Activated naive CD4-positive, alpha-beta T cell treated with anti-CD3 and anti-CD28 coated beads, Interleukin-2, amount 50 U/mL, for 16 hours (primary cell): Measurements from ENCODE around the gene AMZ2.
"Not testable (repeated sequence)": the region's sequence is repeated elsewhere in the genome, so short reads cannot be mapped to it uniquely, and the experiment has no call there.

Experiments used
- DNase-seq: peaks from one replicate; pipeline ENCODE4 v3.0.0-alpha.2; 2020

The AMZ2 gene

GRCh38 chr17:68220786-68221185, 27.1 kb upstream of the AMZ2 start:
- DNase-seq = not testable (repeated sequence)

DNA sequence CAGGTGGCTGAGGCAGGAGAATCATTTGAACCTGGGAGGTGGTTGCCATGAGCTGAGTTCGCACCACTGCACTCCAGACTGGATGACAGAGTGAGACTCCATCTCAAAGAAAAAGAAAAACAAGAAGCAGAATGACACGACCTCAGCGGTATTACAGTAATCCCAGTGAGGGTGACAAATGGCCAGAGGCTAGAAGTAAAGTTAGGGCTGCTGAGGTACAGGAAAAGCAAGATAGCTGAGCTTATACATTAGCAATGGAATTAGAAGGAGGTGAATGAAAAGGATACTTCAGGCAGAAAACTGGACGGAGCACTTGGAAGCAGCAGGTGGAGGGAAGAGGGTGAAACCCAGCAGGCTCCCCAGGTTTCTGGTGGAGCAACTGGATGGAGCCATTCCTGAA, 26.1 kb upstream of the AMZ2 start:
- DNase-seq = no peak

DNA sequence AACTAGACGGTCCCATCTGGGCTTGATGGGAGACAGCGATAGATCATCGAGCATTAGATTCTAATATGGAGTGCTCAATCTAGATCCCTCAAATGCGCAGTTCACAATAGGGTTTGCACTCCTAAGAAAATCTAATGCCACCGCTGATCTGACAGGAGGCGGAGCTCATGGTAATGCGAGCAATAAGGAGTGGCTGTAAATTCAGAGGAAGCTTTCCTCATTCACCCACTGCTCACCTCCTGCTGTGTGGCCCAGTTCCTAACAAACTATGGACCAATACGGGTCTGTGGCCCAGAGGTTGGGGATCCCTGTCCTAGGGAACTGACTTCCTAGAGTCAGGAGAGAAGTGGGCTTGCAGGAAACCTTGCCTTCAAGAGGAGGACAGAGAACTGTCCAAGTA, 25.2 kb upstream of the AMZ2 start:
- no peak for DNase-seq

- DNase-seq = not testable (repeated sequence)
Measured at GRCh38 chr17:68225055-68225454, 22.8 kb upstream of the AMZ2 start.

- not testable (repeated sequence) for DNase-seq
Measured at GRCh38 chr17:68228039-68228680, 19.7 kb upstream of the AMZ2 start.

DNA sequence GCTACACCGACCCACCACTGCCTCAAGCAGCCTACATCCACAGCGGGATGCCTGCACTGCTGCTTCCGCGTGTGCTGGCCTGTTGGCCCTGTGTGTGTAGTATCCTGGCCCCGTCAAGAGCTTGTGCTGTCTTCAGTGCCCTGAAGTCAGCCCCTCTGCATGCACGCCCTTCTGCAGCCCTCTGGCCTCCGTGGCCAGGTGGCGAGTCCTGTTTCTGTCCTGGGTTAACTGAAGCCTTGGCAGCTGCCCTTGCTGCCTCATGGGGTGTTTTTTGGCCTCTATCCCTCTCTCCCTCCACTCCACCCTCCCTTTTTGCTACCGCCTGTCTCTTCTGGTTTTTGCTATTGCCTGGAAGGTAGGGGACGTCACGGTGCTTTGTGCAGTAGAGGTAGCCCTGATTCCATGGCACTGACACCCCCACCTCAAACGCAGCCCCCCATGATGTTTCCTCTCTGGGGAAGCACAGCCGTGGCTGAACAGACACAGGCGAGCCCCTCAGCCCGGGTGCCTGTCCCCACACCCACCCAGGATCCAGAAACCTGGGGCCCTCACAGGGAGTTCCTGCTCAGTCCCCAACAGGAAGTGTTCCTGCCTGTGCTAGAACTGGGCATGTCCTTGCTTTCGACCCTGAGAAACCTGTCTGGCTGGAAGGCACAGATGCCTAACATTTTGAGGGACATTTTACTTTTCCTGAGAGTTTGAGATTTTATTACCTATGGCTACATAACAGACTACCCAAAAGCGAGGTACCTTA, 18.8 kb upstream of the AMZ2 start:
- DNase-seq = no peak

- no peak for DNase-seq
Measured at GRCh38 chr17:68229619-68230018, 18.2 kb upstream of the AMZ2 start.

GRCh38 chr17:68231131-68231530, 16.7 kb upstream of the AMZ2 start:
- DNase-seq = not testable (repeated sequence)

DNA sequence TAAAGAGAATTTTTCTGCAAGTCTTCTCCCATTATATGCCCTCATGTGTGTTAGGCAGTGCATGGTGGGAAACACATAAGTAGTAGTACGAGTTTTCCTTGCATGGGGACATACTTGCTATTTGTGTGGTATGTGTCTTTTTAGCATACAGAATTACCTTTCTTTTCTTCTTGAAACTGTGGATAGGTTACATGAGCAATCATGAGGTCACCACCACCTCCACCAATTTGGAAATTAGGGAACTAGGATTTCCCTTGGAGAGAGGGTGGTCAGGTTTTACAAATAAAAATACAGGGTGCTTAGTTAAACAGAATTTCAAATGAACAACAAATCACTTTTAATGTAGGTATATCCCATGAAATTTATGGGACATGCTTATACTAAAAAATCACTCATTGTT, 16.3 kb upstream of the AMZ2 start:
- DNase-seq = no peak

DNA sequence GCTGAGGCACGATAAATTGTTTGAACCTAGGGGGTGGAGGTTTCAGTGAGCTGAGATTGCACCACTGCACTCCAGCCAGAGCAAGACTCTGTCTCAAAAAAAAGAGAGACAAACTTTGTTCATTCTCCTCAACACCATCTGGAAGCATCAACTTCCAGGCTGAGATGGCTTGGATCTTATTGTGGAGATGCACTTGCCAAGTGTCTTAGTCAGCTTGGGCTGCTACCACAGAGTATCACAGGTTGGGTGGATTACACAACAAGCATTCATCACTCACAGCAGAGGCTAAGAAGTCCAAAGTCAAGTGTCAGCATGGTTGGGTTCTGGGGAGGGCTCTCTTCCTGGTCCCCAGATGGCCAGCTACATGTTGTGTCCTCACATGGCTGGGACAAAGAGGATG, 15.1 kb upstream of the AMZ2 start:
- not testable (repeated sequence) for DNase-seq

- not testable (repeated sequence) for DNase-seq
Measured at GRCh38 chr17:68234726-68235335, 13.0 kb upstream of the AMZ2 start.

DNA sequence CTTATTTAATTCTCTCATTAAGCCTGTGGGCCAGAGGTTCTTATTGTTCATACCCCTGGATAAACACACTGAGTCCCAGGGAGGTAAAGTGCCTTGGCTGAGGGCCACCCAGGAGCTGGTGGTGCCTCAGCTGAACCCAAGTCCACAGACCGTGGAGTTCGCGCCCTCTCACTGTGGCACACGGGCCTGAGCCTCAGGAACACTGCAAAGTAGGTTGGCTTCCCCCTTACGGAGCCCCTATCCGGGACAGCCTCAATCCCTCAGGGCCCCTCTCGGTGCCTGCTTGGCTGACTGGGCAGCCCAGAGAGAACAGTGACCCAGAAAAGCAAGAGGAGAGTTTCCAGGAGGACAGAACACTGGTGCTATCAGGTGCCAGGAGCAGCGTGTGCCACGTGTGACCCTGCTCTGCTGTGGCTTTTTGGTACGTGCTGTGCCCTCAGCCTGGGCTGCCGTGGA, 12.5 kb upstream of the AMZ2 start:
- DNase-seq = not testable (repeated sequence)

GRCh38 chr17:68237369-68238163, 10.3 kb upstream of the AMZ2 start:
- peak; percentile 40 for DNase-seq

DNA sequence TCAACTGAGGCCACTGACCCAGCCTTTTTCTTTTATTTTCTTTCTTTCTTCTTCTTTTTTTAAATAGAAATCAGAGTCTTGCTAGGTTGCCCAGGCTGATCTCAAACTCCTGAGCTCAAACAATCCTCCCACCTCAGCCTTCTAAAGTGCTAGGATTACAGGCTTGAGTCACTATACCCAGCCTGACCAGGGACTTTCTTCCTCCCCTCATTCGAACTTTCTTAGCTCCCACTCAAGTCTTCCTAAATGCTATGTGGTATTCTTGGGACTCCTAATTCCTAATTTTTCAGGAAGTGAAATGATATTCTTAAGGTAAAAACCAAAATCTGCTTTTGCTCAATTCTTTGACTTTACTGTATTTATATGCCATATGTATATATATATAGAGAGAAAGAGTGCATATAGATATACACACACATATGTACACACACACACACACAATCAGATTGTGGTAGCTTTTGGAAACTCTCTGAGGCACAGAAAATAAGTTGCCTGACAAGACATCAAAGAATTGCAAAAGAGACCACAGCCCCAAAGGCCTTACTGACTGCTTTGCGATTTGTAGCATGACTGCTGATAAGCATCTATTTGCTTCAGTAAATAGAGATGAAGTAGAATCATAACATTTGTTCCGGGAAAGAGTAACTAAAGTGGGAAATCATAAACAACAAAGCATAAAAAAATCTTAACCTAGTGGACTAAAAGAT, 9.5 kb upstream of the AMZ2 start:
- DNase-seq = no peak

DNA sequence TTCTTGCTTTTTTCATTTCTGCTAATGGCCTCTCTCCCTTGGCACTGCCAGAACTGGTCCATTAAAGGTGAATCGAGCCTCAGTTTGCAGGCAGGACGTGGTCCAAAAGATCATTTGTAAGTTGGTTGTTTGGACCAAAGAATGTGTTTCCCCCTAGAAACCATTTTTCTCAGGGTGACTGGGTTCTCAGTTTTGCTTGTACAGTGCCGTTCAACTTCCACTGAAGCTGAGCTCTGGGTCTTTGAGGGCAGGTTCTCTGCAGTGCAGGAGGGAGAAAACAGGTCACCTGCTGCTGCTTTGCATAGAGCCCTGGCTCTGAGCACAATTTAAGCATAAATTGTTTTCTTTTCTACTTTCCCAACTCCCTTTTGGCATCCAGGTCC, 9.0 kb upstream of the AMZ2 start:
- DNase-seq = no peak

DNA sequence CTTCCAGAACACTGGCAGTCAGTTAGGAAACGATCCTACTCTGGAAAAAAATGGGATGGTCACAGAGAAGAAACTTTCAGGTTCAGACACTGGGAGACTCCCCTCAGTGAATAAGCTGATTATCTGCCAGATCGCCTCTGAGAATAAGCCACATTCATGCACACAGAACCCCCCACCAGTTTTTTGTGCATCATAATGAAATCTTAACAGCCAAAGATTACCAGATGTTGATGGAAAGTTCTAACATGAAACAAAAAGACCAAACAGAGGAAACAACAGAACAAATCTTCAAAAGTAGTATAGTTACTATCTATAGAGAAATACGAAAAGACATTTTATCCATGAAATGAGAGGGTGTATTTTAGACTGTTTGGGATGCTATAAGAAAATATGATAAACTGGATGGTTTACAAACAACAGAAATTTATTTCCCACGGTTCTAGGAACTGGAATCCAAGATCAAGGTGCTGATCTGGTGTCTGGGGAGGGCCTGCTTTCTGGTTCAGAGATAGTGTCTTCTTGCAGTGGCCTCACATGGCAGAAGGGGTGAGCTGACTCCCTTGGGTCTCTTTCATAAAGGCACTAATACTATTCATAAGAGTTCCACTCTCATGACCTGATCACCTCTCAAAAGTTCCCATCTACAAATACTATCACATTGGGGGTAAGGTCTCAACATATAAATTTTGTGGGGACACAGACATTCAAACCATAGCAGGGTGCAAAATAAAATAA, 8.0 kb upstream of the AMZ2 start:
- no peak for DNase-seq

DNA sequence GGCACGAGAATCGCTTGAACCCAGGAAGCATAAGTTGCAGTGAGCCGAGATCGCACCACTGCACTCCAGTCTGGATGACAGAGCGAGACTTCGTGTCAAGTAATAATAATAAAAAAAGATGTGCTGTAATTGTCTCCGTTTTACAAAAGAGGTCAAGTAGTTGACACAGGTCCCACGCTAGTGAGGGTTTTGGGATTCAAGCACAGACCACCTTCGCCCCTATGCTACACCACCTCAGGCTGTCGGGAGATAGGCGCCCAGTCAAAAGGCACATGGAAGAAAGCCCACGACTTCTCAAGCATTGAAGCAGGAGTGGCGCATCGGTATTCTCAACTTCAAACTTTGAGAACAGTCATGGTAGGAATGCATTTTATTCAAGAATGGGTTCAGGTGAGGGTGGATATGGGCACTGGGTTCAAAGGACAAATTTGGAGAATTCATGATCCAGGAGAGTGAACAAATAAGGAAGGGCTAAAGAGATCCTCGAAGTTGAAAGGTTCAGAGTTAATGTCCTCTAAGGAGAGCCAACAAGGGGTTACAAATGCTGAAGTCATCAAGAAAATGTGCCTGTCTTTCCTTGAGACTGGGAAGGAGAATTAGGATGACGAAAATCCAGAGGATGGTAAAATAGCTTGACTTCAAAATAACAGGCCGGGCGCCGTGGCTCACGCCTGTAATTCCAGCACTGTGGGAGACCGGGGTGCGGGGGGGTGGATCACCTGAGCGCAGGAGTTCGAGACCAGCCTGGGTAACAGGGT, 1.4 kb upstream of the AMZ2 start:
- no peak for DNase-seq

GRCh38 chr17:68248199-68248825, 469 bp downstream of the AMZ2 start:
- DNase-seq = no peak

DNA sequence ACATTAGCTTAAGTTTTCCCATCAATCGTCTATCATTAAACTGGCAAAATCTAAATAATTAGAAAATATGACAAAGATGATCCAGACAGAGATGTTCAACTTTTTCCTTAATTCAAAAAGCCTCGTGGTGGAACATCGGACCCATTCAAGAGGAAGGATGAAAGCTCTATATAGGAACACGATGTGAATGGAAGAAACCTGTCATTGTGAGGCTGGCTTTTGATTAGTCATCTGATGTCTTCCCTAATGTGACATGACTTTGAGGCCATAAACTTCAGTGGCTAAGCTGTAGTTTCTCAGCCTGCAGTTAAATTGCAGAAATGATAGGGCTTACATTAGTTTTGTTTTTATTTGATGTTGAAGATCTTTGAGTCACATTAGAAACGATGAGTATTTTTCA, 1.0 kb downstream of the AMZ2 start:
- DNase-seq = no peak

GRCh38 chr17:68249354-68249765, 1.5 kb downstream of the AMZ2 start:
- DNase-seq = no peak

DNA sequence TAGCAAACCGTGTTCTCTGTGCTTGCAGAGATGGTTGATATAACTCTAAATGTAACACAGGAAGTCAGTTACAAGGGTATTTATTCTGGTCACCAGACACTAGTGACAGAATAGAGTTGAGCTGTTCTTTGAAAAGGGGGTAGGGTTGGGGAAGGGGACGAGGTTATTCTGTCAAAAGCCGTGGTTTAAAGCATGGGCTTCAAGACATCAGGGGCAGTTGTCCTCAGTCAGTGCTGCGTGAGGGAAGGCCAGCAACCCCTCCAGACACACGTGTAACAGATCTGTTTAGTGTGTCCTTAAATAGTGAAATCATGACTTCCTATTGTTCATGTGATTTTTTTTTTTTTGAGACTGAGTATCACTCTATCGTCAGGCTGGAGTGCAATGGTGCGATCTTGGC, 5.6 kb downstream of the AMZ2 start:
- DNase-seq = not testable (repeated sequence)
